Inflammatory macrophage (primary cell): ENCODE results near the gene EEF1A2.
A peak's percentile ranks its signal among the peaks of the same experiment; 100 is the strongest.
"Not testable (repeated sequence)": the region's sequence is repeated elsewhere in the genome, so short reads cannot be mapped to it uniquely, and the experiment has no call there.

ENCODE experiments used
- DNase-seq, 2 donors: peaks; one replicate each; pipeline ENCODE4 v3.0.0-alpha.2; 2020 to 2022

EEF1A2 gene

DNA sequence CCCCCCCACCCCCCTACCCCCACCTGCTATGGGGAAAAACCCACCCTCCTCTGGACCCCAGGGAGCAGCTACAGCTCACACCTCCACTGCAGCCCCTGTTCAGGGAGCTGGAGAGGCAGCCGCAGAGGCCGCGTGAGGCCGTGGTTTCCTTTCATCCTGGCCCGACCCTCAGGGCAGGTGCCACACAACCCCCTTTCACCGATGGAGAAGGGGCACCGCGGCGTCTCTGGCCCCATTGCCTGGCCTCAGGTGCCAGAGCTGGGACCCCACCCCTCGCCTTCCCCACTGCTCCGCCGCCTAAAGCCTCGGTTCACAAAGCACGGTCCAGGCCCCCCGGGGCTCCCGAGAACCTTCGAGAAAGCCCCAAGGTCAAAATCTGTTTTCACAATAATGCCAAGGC, 14.6 kb downstream of the EEF1A2 start:
- no peak for DNase-seq

- DNase-seq, result no peak
Observed at GRCh38 chr20:63483834-63484233, 15.0 kb downstream of the EEF1A2 start.

- no peak for DNase-seq
Observed at GRCh38 chr20:63482021-63482587, 16.8 kb downstream of the EEF1A2 start.

DNA sequence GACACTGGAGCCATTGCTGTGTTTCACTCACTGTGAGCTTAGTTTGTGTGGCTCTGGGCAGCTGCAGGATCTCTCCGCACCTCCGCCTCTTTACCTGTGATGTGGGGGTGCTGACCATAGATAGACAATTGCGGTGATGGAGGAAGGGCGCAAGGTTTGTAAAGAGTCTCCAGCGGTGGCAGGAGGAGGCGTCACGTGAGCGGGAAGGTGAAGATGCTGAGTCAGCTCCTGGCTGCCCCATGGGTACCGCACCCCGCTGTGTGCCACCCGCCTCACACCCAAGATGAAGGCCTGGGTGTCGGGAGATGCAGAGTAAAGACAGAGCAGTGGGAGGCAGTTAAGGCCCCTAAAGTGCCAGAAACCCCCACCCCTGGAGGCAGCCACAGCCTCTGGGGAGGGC, 17.4 kb downstream of the EEF1A2 start:
- no peak for DNase-seq

GRCh38 chr20:63479695-63480419, 19.0 kb downstream of the EEF1A2 start:
- not testable (repeated sequence) for DNase-seq

- DNase-seq, result no peak
Observed at GRCh38 chr20:63478346-63479302, 20.3 kb downstream of the EEF1A2 start.

GRCh38 chr20:63477944-63478343, 20.9 kb downstream of the EEF1A2 start:
- DNase-seq, result no peak

GRCh38 chr20:63477061-63477616, 21.7 kb downstream of the EEF1A2 start:
- DNase-seq, result no peak

DNA sequence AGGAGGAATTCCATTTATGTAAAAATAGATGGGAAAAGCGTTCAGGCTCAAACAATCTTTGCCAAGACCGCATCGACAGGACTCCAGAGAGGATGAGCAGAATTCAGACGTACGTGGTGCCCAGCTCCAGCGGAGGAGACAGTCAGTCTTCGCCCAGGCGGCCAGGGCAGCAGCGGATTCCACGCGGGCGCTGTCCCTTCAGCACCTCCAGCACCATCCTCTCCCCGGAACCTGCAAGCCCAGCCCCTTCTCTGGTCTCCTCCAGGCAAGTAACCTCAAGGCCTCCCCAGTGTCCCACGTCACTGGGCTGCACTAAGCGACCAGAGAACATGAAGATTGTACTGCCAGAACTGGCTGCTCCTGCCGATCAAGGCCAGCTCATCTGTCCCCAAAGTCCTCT, 23.7 kb downstream of the EEF1A2 start:
- DNase-seq, result peak in 1 of 2 donors; percentile 13

GRCh38 chr20:63473555-63474449, 25.1 kb downstream of the EEF1A2 start:
- DNase-seq, result no peak

- no peak for DNase-seq
Observed at GRCh38 chr20:63472862-63473390, 26.0 kb downstream of the EEF1A2 start.

DNA sequence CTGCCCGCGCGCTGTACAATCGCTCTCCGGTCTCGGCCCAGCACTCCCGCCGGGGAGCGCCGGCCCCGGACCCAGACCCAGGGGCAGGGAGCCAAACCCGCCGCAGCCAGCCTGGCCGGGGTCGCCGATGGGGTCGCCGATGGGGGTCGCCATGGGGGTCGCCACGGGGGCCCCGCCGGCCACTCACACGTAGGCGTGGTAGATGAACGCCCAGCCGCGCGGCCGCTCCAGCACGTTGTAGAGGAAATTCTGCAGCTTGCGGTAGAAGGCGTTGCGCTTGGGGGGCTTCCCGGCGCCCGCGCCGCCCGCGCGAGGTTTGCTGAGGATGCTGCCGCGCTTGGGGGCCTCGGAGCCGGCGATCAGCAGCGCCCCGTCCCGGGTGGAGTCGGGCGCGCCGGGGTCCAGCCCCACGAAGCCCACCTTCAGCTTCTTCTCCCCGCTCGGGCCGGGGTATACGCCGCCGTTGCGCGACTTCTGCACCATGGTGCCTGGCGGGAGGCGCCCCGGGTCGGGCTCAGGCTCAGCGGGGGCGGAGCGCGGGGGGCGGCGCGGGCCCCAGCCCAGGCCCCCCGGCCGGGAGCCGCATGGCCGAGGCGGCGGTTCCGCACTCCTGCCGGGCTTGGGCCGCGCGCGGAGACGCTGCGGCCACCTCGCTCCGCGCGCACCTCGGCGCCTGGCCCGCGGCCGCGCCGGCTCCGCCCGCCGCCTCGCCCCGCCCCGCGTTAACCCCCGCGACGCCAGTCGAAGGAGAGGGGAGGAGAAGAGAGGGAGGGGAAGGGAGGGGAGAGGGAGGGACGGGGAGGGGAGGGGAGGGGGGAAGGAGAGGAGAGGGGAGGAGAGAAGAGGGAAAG, 26.7 kb downstream of the EEF1A2 start, which contains the start of gene KCNQ2:
Gene KCNQ2 (minus strand): TSS at position 675 of the 851 bp plus-strand sequence. CDS start 192 bp downstream, at position 483.
- no peak for DNase-seq

GRCh38 chr20:63471717-63471980, 27.2 kb downstream of the EEF1A2 start:
- no peak for DNase-seq

- no peak for DNase-seq
Observed at GRCh38 chr20:63471002-63471716, 27.7 kb downstream of the EEF1A2 start.

GRCh38 chr20:63470410-63470809, 28.5 kb downstream of the EEF1A2 start:
- no peak for DNase-seq

- no peak for DNase-seq
Observed at GRCh38 chr20:63469713-63470101, 29.2 kb downstream of the EEF1A2 start.

DNA sequence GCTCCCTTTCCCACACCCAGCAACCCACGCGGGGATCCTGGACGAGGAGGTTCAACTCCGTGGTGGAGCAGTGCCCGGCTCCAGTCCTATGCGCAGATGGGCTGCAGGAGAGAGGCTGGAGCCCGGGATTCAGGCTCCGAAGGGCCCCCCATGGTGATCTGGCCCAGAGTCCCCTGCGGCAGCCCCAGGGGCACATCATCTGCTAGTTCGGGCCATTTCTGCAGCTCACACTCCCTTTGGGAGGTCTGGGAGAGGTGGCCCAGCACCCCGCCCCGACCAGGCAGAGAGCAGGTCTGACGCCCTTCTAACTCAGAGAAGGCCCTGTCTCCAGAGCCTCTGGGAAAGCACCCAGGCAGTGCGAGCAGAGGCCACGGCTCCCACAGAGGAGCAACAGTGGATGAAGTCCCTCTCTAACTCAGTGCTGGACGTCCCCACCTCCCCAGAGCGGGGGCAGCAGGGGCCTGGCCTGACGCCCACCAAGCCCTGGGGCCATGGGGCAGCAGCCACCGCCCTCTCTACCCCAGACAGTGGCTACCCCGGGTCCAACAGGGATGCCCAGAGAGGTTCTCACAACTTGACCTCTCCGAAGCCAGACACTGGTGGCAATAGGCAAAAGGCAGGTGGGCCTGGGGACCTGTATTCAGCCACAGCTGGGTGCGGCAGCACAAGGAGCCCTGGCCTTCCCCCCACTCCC, 29.7 kb downstream of the EEF1A2 start:
- no peak for DNase-seq

GRCh38 chr20:63468421-63468820, 30.5 kb downstream of the EEF1A2 start:
- DNase-seq, result no peak

DNA sequence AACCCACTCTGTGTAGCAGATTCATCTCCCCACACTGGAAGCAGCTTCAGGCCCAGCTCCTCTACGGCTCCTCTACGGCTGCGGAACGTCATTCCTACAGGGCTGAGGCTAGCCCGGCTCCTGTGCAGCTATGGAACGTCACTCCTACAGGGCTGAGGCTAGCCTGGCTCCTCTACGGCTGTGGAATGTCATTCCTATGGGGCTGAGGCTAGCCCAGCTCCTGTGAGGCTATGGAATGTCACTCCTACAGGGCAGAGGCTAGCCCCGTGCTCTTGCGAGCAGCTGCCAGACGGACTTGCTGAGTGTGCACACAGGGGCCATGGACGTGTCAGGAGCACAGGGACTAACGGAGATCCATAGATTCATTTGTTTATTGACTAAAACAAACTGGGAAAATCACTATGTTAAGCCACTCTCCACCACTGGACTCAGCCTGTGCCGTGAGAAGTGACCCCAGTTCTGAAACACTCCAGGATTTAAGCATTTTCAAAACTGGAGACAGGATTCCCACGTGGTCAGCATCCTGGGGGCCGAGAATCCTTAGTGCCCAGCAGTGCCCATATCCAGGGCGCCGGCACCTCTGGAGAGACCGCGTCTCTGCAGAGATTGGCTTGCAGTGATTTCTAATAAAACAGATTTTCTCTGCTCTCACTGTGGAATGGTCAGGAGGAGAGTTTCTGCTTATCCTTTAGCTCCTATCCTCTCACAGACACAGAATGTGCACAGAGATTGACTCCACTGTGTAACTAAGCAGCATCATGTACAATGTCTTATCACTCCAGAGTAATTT, 31.4 kb downstream of the EEF1A2 start:
- no peak for DNase-seq
